Inflammatory macrophage treated with lipopolysaccharide for 1 hour (primary cell): ENCODE results near the gene OTC.
A peak's percentile ranks its signal among the peaks of the same experiment; 100 is the strongest.

Experiments used
- DNase-seq, 2 donors: peaks; one replicate each; pipeline ENCODE4 v3.0.0-alpha.2; 2020 to 2022

The OTC gene

DNA sequence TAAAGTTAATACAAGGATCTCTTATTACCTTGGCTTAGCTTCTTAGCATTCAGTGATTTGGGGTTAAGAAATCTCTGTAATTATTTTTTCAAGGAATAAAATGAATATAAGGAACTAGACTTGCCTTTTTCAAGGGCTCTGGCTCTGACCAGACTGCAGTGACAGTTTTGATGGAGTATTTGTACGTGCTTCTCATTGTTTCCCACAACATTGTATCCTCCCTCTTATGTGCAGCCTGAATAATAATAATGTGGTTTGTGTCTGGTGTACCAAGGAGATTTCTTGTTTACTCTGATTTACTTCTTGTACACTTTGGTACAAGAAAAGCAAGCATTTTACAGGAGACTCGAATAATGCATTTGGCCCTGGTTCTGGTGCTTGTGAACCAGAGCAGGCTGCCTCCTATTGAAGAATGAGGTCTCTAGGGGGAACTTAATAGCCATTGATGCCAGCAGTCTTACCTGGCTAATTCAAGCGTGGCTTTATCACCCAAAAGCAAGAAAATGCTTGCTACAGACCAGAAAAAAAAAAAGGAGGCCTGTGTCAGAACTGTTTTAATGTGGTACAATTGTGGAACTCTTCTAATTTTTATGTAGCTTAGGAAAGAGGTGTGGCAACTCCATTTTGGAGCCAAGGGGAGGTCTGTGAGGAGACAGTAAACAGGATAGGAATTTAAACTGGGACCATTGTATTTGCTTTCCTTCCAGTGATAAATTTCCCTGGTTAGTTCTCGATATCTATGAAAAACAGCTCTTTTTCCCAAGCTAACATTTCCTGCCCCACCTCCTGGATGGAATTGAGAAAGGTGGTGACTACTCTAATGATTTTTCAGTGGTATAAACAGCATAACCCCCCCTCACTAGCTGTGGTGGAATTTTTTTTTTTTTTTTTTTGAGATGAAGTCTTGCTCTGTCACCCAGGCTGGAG is 5.6 kb downstream of the OTC start:
- no peak for DNase-seq

GRCh38 chrX:38363046-38363445 is 10.6 kb downstream of the OTC start:
- DNase-seq, result peak; percentile 61 to 75

DNA sequence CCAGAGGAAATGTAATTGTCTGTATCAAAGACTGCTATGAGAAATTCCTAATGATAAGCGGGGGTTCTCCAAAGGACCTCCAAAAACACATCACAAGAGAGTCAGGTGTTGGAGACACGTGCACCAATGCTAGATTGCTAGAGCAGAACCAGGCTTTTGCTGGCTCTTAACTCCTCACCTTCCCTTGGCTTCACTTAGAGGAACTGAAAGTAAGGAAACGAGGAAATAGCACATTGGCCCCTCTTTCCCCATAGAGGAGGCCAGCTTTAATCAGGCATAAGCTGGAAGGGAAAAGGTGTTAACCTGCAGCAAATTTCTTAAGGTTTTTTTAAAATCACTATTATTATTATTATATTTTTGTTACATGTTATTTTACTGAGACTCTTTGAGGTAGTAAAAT is 13.6 kb downstream of the OTC start:
- peak; percentile 52 to 54 for DNase-seq

DNA sequence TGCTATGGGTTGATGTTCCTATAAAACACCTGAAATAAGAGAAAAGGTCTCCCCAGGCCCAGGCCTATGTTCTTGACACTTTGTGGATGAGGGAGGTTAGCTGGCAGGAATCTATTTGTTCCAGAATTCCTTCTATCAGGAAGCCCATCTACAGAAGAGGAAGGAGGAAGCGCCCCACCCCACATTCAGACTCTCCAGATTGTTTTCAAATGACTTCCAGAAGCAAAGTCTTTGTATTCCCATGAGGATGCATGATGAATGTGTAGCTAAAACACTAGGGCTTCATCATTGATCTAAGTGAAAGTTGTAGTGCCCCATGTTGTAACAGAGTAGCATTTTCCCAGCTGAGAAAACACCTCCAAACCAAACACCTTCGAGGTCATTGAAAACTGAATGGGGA is 16.4 kb downstream of the OTC start:
- no peak for DNase-seq

GRCh38 chrX:38371641-38372040 is 19.2 kb downstream of the OTC start:
- DNase-seq, result no peak

- no peak for DNase-seq
Observed at GRCh38 chrX:38374431-38374830, 22.0 kb downstream of the OTC start.

- peak in 1 of 2 donors; percentile 26 for DNase-seq
Observed at GRCh38 chrX:38375891-38376290, 23.5 kb downstream of the OTC start.

DNA sequence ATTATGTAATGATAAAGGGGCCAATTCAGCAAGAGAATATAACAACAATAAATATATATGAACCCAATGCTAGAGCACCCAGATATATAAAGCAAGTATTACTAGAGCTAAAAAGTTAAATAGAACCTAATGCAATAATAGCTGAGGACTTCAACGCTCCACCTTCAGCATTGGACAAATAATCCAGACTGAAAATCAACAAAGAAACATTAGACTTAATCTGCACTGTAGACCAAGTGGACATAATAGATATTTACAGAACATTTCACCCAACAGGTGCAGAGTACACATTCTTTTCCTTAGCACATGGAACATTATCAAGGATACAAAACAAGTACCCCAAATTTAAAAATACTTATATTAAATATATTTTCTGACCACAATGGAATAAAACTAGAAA is 24.3 kb downstream of the OTC start:
- no peak for DNase-seq

DNA sequence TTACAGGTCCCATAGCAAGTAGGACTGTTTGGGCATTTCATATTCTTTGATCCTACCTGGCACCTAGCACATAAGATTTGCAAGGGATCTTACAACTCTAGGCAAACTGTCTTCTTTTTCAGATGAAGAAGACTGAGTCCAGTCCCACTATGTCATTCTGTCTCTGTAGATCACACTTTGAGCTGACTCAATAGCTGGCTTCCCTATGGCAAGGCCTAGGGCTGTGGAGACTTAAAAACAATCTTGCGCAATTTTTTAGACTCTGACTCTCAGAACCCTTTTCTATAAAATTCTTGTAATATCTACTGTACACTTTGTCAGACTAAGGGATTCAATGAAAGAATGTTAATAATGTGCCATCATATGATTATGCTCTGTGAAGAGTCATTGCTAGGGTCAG is 26.7 kb downstream of the OTC start:
- peak; percentile 38 to 55 for DNase-seq

DNA sequence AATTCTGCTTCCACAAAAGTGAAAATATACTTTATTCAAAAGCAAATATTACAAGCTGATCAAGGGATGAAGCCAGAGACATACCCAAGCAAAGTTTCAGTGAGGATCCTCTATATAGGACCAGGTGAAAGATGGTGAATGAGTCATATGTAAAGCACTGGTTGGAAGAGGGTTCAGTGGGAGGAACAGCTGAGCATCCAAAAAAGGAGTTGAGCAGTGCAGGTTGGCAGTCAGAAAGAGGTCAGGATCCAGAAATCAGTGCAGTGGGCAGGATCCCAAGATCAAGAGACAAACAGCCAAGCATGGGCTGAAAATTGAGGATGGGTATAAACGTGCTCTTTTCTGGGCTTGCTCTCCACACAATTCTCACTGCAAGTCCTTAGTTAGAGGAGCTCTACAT is 30.3 kb downstream of the OTC start:
- no peak for DNase-seq

GRCh38 chrX:38400389-38400910 is 48.0 kb downstream of the OTC start:
- no peak for DNase-seq

GRCh38 chrX:38402118-38402517 is 49.7 kb downstream of the OTC start:
- no peak for DNase-seq

DNA sequence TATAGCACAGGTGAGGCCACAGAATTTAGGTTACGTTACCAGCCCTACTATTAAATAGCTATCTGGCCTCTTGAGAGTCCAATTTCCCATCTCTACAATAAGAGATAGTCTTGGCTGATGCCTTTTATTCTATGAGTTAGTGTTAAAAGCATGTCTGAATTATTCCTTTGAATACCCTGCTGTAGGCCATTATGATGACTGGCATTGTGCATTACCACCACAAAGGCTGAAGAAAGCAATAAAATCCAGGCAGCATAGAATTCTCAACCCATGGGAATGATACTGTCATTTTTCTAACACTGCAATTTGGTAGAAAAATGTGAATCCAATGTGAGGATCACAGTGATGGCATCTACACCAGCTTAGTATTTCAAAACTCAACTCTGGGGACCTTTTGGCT is 51.4 kb downstream of the OTC start:
- no peak for DNase-seq

DNA sequence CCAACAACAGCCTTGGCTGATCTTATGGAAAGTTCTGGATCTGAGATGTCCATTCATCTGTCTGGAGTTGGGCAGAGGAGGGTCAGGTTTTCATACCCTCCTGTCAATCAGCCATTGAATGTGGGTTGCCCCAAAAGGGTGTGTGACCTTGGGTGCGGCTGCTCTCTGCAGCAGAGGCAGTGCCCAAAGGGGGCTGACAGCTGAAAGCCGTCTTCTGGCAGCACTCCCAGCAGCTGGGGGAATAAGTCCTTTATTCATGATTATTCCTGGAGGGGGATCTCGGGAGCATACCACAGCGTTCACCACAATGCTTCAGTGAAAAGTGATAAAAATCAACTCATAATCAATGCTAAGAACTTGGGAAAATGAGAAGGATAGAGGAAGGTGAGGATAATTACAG is 54.7 kb downstream of the OTC start:
- DNase-seq, result no peak

DNA sequence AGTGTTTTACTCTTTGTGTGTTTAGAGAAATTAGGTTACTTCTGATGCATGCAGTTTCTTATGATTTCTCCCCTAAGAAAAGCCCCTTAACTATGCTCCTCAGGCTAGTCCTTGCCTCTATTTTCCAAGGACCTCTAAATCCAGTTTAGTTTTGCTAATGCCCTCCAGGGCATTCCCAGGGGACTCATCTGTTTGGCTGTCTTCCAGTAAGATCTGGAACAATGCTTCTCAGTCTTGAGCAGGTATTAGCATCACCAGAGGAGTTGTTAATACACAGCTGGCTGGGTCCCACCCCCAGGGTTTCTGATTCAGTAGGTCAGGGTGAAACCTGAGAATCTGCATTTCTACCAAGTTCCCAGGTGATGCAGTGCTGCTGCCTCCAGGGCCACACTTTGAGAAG is 56.9 kb downstream of the OTC start:
- no peak for DNase-seq

DNA sequence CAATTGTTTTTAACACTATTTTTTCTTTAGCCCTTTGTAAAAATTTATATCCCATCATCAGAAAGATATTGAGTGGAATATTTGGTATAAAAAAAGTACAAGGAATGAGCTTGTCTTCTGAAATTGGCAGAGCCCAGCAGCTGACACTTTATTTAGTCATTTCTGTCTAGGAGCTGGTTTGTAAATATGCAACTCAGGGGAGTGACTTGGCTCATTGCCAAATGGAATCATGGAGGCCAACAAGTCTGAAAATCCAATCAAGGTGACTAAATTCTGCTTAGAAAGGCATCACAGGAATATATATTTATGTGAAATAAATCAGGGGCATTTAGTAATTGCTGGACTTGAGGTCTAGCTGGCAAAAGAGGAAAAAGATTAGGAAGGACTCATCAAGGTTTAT is 74.4 kb downstream of the OTC start:
- peak; percentile 7 to 9 for DNase-seq

- DNase-seq, result no peak
Observed at GRCh38 chrX:38431525-38431924, 79.1 kb downstream of the OTC start.

GRCh38 chrX:38435130-38435529 is 82.7 kb downstream of the OTC start:
- no peak for DNase-seq

DNA sequence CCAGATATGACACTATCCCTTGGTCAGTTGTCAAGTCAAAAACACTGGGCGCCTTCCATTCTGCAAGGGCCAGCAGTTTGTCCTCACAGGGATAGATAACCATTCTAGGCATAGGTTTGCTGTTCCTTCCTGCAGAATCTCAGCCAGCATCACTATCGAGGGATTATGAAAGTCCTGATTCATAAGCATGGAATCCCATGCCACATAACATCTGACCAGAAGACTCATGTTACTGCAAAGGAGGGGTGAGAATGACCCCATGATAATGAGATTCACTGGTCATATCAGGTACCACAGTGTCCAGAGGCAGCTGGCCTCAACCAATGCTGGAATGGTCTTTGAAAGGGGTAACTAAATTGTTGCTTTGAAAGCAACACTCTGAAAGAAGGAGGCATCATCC is 84.7 kb downstream of the OTC start:
- no peak for DNase-seq

DNA sequence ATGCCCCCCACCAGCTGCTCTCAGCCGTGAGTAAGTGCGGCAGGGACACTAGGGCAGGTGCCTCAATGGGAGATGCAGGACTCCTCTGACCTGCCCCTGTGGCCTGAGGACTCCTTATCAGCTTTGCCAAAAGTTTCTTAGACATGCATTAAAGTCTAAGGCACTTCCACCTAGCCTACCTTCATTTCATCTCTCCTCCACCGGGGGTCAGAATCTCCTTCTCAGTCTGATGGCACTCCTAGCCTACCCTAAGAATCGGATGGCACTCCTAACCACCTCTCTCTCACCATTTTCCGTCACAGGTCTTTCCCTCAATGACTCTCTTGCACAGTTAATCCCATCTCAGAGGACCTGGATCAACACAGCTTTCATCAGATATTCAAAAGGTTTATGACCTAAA is 85.9 kb downstream of the OTC start:
- no peak for DNase-seq

DNA sequence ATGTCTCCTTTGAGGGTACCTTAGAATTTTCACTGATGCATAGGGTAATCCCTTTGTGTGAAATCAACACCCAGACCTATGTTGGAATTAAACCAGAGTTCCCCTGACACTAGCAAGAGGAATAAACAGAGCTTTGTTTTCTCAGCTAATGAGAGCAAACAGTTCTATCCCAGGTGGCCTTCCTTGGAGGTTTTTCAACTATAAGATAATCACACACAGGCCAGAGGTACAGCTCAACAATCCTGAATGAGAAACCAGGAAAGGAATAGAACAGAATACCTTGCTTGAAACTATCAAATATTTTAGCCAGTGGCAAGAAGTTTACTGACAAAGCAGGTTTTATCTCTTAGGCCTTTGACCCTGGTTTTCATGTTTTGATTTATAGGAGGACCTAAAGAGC is 100.2 kb downstream of the OTC start:
- no peak for DNase-seq

- no peak for DNase-seq
Observed at GRCh38 chrX:38458071-38458470, 105.7 kb downstream of the OTC start.

DNA sequence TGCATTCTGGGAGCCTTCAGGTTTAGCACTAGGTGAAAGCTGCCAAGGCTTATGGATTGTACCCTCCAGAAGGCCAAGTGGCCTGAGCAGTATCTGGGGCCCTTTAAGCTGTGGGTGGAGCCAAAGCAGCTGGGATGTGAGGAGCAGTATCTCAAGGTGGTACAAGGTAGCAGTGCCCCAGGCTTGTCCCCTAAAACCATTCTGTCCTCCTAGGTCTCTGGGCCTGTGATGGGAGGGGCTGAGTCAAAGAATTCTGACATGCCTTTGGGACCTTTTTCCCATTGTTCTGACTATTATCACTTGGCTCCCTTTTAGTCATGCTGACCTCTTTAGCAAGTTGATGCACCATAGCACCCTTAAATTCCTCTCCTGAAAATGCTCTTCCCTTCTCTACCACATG is 109.9 kb downstream of the OTC start:
- no peak for DNase-seq

- DNase-seq, result no peak
Observed at GRCh38 chrX:38465686-38466085, 113.3 kb downstream of the OTC start.
